HFFc6 (cell line): ENCODE results near the gene GPA33. TPM values are rescaled to one million over a fixed set of nuclear protein-coding genes. Genes with fewer than 3 reads are reported as not detected.

Experiments
- DNase-seq: peaks from one replicate; pipeline ENCODE4 v3.0.0-alpha.2; 2018
- H3K27ac Mint-ChIP-seq: 2 replicates; pipeline ENCODE4 v1.8.0; 2020; ENCODE audit warnings: mild to moderate bottlenecking, mixed read lengths
- H3K27me3 Mint-ChIP-seq: 2 replicates; pipeline ENCODE4 v1.8.0; 2021; ENCODE audit warnings: mild to moderate bottlenecking, moderate library complexity, mixed read lengths; ENCODE audit not compliant: insufficient read depth
- H3K36me3 Mint-ChIP-seq: 2 replicates; pipeline ENCODE4 v1.8.0; 2021; ENCODE audit warnings: low read depth, mixed read lengths
- H3K4me1 Mint-ChIP-seq: 2 replicates; pipeline ENCODE4 v1.8.0; 2020; ENCODE audit warnings: low read depth, mixed read lengths
- H3K4me3 Mint-ChIP-seq: 2 replicates; pipeline ENCODE4 v1.8.0; 2020; ENCODE audit warnings: mild to moderate bottlenecking, moderate library complexity, mixed read lengths
- H3K9me3 Mint-ChIP-seq: 2 replicates; pipeline ENCODE4 v1.8.0; 2020; ENCODE audit warnings: mild to moderate bottlenecking, mixed read lengths
- CTCF ChIP-seq: fragments of 200-600 bp; sonication (generic); IDR thresholded peaks from 2 replicates; pipeline ENCODE4 v1.5.0; 2021; ENCODE audit warnings: antibody characterized with exemption, mild to moderate bottlenecking
- long read RNA-seq: library from polyadenylated mRNA; unstranded; transcript quantifications from one replicate; pipeline ENCODE4 v2.0.0, GENCODE V29; 2019
- total RNA-seq, 6 experiments: library from RNA; stranded (reverse); fragmentation: NEBNext Ultra II Directional; extraction: Animal tissue kit (Norgen Biotek cat#: 25700); gene quantifications; 2 replicates in 1 of 6; 3 replicates in 5 of 6; pipeline ENCODE4 v1.2.3, GENCODE V29; 2021

The GPA33 gene
- not detected for total RNA-seq
- long read RNA-seq, result 0 reads

- H3K9me3 Mint-ChIP-seq, result no peaks in the 10 kb centered on the region
- no peak within 1 kb of the TSS for H3K4me3 Mint-ChIP-seq
- H3K27me3 Mint-ChIP-seq, result peaks cover 8% of the 10 kb centered on the region
- TF ChIP-seq CTCF, result no peak
- no peak within 1 kb of the TSS for H3K27ac Mint-ChIP-seq
- peaks cover 17% of the 10 kb centered on the region for H3K4me1 Mint-ChIP-seq
- DNase-seq, result no peak
- no peaks in the 10 kb centered on the region for H3K36me3 Mint-ChIP-seq
Observed at GRCh38 chr1:167090314-167090942, at the start of gene GPA33. Gene GPA33, minus strand, starts transcription at chr1:167090377. Its CDS starts 90 bp downstream, at chr1:167090287.

GRCh38 chr1:167138703-167139102 lies 48.5 kb upstream of the GPA33 start:
- Mint-ChIP-seq H3K4me3 (no peak overlapping the region), H3K27ac (no peak overlapping the region), H3K27me3 (peaks cover 4% of the 10 kb centered on the region), H3K36me3 (no peaks in the 10 kb centered on the region), H3K4me1 (peaks cover 11% of the 10 kb centered on the region), H3K9me3 (no peaks in the 10 kb centered on the region)
- TF ChIP-seq CTCF, result no peak
- DNase-seq, result no peak

- H3K4me3 Mint-ChIP-seq, result no peak overlapping the region
- H3K4me1 Mint-ChIP-seq, result peaks cover 11% of the 10 kb centered on the region
Observed at GRCh38 chr1:167137793-167138510, 47.8 kb upstream of the GPA33 start.

GRCh38 chr1:167137332-167137781 lies 47.2 kb upstream of the GPA33 start:
- Mint-ChIP-seq H3K4me1 (peaks cover 11% of the 10 kb centered on the region), H3K4me3 (no peak overlapping the region), H3K9me3 (no peaks in the 10 kb centered on the region), H3K36me3 (no peaks in the 10 kb centered on the region), H3K27me3 (peaks cover 10% of the 10 kb centered on the region), H3K27ac (no peak overlapping the region)
- no peak for TF ChIP-seq CTCF
- DNase-seq, result no peak

More at GRCh38 chr1:167137793-167138510, 47.8 kb upstream of the GPA33 start:
- Mint-ChIP-seq H3K36me3 (no peaks in the 10 kb centered on the region), H3K9me3 (no peaks in the 10 kb centered on the region), H3K27ac (no peak overlapping the region), H3K27me3 (peaks cover 4% of the 10 kb centered on the region)
- DNase-seq, result no peak
- TF ChIP-seq CTCF, result no peak

- DNase-seq, result no peak
- no peak for TF ChIP-seq CTCF
- Mint-ChIP-seq H3K4me1 (peaks cover 11% of the 10 kb centered on the region), H3K9me3 (no peaks in the 10 kb centered on the region), H3K4me3 (no peak overlapping the region), H3K27ac (no peak overlapping the region), H3K27me3 (peaks cover 12% of the 10 kb centered on the region), H3K36me3 (no peaks in the 10 kb centered on the region)
Observed at GRCh38 chr1:167136806-167137205, 46.6 kb upstream of the GPA33 start.
